Endothelial cell of umbilical vein (primary cell): Measurements from ENCODE around the gene VARS1. TPM values are rescaled to one million over a fixed set of nuclear protein-coding genes. Genes with fewer than 3 reads are reported as not detected.
"Not testable (repeated sequence)": the region's sequence is repeated elsewhere in the genome, so short reads cannot be mapped to it uniquely, and the experiment has no call there.

Source experiments
- BruUV-seq: library from RNA; stranded (reverse); fragments of 400-500 nt; replicated peaks from 2 replicates; lab custom pipeline; 2021; lab: Mats Ljungman, UMichigan
- CTCF ChIA-PET: fragments of 300-600, 350-600 bp; sonication (Branson Sonifier 250); formaldehyde crosslinking; loops from one replicate; lab custom pipeline; 2021; ENCODE audit warnings: antibody characterized with exemption, inconsistent platforms; lab: Charles Lee
- POLR2A ChIA-PET: fragments of 300-600, 350-600 bp; sonication (Branson Sonifier 250); formaldehyde crosslinking; loops from one replicate; lab custom pipeline; 2021; ENCODE audit warnings: antibody characterized with exemption, inconsistent platforms; lab: Charles Lee
- DNase-seq: peaks from one replicate; pipeline ENCODE4 v3.0.0-alpha.2; 2011; ENCODE audit warnings: low read depth, low spot score
- FAIRE-seq: peaks from 2 replicates; lab custom pipeline; 2011; peaks lifted over from hg19 to GRCh38; lab: Jason Lieb, UNC
- H2AFZ ChIP-seq: 2 replicates; pipeline ENCODE4 v1.6.0; 2012; ENCODE audit warnings: low read depth, low read length, control low read depth, inconsistent platforms
- H3K27ac ChIP-seq: 2 replicates; pipeline ENCODE4 v1.5.1; 2011; ENCODE audit warnings: low read depth, mild to moderate bottlenecking, control low read depth, low read length, moderate library complexity; ENCODE audit not compliant: insufficient read depth
- H3K27me3 ChIP-seq, 2 experiments: 2 replicates each; pipeline versions ENCODE4 v1.6.0 to v1.6.1; 2011; ENCODE audit warnings: low read length in 2 of 2, mixed read lengths in 1 of 2; ENCODE audit not compliant: control insufficient read depth in 2 of 2, insufficient read depth in 2 of 2
- H3K36me3 ChIP-seq, 2 experiments: 2 replicates in 1 of 2; 3 replicates in 1 of 2; pipeline ENCODE4 v1.5.1; 2011; ENCODE audit warnings: low read length in 2 of 2, mild to moderate bottlenecking in 1 of 2, moderate library complexity in 1 of 2; ENCODE audit not compliant: control insufficient read depth in 2 of 2, insufficient read depth in 2 of 2; ENCODE audit errors: extremely low read depth in 1 of 2
- H3K4me1 ChIP-seq: 3 replicates; pipeline ENCODE4 v1.5.1; 2011; ENCODE audit warnings: mild to moderate bottlenecking, low read length; ENCODE audit not compliant: control insufficient read depth, insufficient read depth; ENCODE audit errors: extremely low read depth
- H3K4me2 ChIP-seq: 2 replicates; pipeline ENCODE4 v1.6.1; 2011; ENCODE audit warnings: low read length, control low read depth, mixed read lengths; ENCODE audit not compliant: insufficient read depth
- H3K4me3 ChIP-seq, 3 experiments: fragments of 200-600 bp in 1 of 3; sonication (generic), shearing (Covaris generic) in 1 of 3; replicated peaks in 1 of 3; 2 replicates each; pipeline ENCODE4 v1.5.1; 2011 to 2016; ENCODE audit warnings: control low read depth in 3 of 3, low read length in 3 of 3, mild to moderate bottlenecking in 2 of 3, inconsistent platforms in 1 of 3, low read depth in 1 of 3, moderate library complexity in 1 of 3; ENCODE audit not compliant: insufficient read depth in 1 of 3
- H3K79me2 ChIP-seq: 2 replicates; pipeline ENCODE4 v1.6.0; 2012; ENCODE audit warnings: low read length, inconsistent platforms; ENCODE audit not compliant: control insufficient read depth, insufficient read depth
- H3K9ac ChIP-seq: replicated peaks from 2 replicates; pipeline ENCODE3; 2011; ENCODE audit warnings: low read length, control low read depth; ENCODE audit not compliant: insufficient read depth; ENCODE audit errors: extremely low read depth
- H3K9me1 ChIP-seq: replicated peaks from 3 replicates; pipeline ENCODE4 v1.6.0; 2011; ENCODE audit warnings: mild to moderate bottlenecking, low read length; ENCODE audit not compliant: control insufficient read depth, insufficient read depth; ENCODE audit errors: extremely low read depth
- H3K9me3 ChIP-seq: replicated peaks from 2 replicates; pipeline ENCODE4 v1.5.1; 2012; ENCODE audit warnings: low read length, inconsistent platforms; ENCODE audit not compliant: control insufficient read depth, insufficient read depth
- H4K20me1 ChIP-seq: replicated peaks from 2 replicates; pipeline ENCODE3; 2011; ENCODE audit warnings: mild to moderate bottlenecking, low read length; ENCODE audit not compliant: control insufficient read depth, insufficient read depth; ENCODE audit errors: extremely low read depth
- CTCF ChIP-seq, 2 donors: IDR thresholded peaks; 1 replicate in 1 of 2; 2 replicates in 1 of 2; pipeline ENCODE4 v1.5.1; 2011; ENCODE audit warnings: low read length in 2 of 2, mild to moderate bottlenecking in 2 of 2, moderate library complexity in 2 of 2, control low read depth in 1 of 2, inconsistent platforms in 1 of 2, low read depth in 1 of 2; ENCODE audit not compliant: insufficient read depth in 1 of 2; ENCODE audit errors: extremely low read depth in 1 of 2
- EZH2 ChIP-seq: IDR thresholded peaks from 2 replicates; pipeline ENCODE4 v1.6.1; 2012; ENCODE audit warnings: borderline replicate concordance, low read depth, mild to moderate bottlenecking, moderate library complexity, low read length, inconsistent platforms; ENCODE audit not compliant: severe bottlenecking
- FOS ChIP-seq: IDR thresholded peaks from 2 replicates; pipeline ENCODE4 v1.6.1; 2011; ENCODE audit warnings: mild to moderate bottlenecking, low read length, moderate library complexity, borderline replicate concordance; ENCODE audit not compliant: insufficient read depth
- GATA2 ChIP-seq: IDR thresholded peaks from 2 replicates; pipeline ENCODE4 v1.7.0; 2011; ENCODE audit warnings: low read depth, mild to moderate bottlenecking, moderate library complexity, mixed read lengths, low read length; ENCODE audit not compliant: insufficient read length, insufficient read depth
- JUN ChIP-seq: IDR thresholded peaks from 2 replicates; pipeline ENCODE4 v1.6.1; 2011; ENCODE audit warnings: borderline replicate concordance, low read depth; ENCODE audit not compliant: insufficient read length, insufficient read depth
- MAX ChIP-seq: IDR thresholded peaks from 2 replicates; pipeline ENCODE4 v1.6.1; 2011; ENCODE audit not compliant: insufficient read depth, insufficient read length
- MYC ChIP-seq: IDR thresholded peaks from one replicate; pipeline ENCODE4 v1.6.1; 2011; ENCODE audit warnings: mild to moderate bottlenecking, low read depth, low read length
- POLR2A ChIP-seq: IDR thresholded peaks from 2 replicates; pipeline ENCODE4 v1.6.1; 2012; ENCODE audit warnings: low read depth, mild to moderate bottlenecking, control low read depth, low read length
- POLR2AphosphoS5 ChIP-seq: IDR thresholded peaks from 2 replicates; pipeline ENCODE4 v1.6.1; 2012; ENCODE audit warnings: low read depth, mild to moderate bottlenecking, control low read depth, low read length, moderate library complexity; ENCODE audit not compliant: insufficient read depth
- dilution Hi-C: fragments of 300-500 bp; cut with MboI; formaldehyde crosslinking; loops from one replicate; pipeline ENCODE4 v1.15.0; 2019; ENCODE audit warnings: low sequenced_read_pairs; ENCODE audit not compliant: extremely low pct_ligation_motif_present
- intact Hi-C: fragments of 100-400 bp; cut with micrococcal nuclease; formaldehyde crosslinking; loops from one replicate; pipeline ENCODE4 v1.10.0; 2022
- polyA plus RNA-seq, 4 experiments: library from polyadenylated mRNA; depleted of rRNA in 3 of 4; stranded (reverse) in 3 of 4; unstranded in 1 of 4; fragments of >200 nt; gene quantifications; 2 replicates each; pipeline versions ENCODE4 v1.2.1 to v1.2.3, GENCODE V29; 2011 to 2012; ENCODE audit warnings: missing spikeins in 1 of 4
- total RNA-seq: library from RNA; stranded (reverse); gene quantifications from 2 replicates; pipeline ENCODE4 v1.2.3, GENCODE V29; 2021

The VARS1 gene
- total and polyA plus RNA-seq, 2 donors (not counting 3 experiments of a cell fraction or from before 2014, with no cell fraction given) = 37.4 to 121 TPM

DNA sequence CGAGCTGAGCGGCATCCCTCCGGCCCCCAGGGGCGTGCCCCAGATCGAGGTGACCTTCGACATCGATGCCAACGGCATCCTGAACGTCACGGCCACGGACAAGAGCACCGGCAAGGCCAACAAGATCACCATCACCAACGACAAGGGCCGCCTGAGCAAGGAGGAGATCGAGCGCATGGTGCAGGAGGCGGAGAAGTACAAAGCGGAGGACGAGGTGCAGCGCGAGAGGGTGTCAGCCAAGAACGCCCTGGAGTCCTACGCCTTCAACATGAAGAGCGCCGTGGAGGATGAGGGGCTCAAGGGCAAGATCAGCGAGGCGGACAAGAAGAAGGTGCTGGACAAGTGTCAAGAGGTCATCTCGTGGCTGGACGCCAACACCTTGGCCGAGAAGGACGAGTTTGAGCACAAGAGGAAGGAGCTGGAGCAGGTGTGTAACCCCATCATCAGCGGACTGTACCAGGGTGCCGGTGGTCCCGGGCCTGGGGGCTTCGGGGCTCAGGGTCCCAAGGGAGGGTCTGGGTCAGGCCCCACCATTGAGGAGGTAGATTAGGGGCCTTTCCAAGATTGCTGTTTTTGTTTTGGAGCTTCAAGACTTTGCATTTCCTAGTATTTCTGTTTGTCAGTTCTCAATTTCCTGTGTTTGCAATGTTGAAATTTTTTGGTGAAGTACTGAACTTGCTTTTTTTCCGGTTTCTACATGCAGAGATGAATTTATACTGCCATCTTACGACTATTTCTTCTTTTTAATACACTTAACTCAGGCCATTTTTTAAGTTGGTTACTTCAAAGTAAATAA lies 21.8 kb upstream of the VARS1 start:
- CTCF ChIA-PET = interaction anchor here (1.0 kb wide), 2 partner anchors 10 to 183 kb away, joined by 3 read pairs; partner anchors contain the start of gene LSM2
- H3K36me3 ChIP-seq, H4K20me1 ChIP-seq, dilution Hi-C loops, H3K27ac ChIP-seq, H2AFZ ChIP-seq, BruUV-seq, H3K27me3 ChIP-seq, DNase-seq, H3K9me1 ChIP-seq, intact Hi-C loops, H3K9me3 ChIP-seq: not testable (repeated sequence)
- Histone ChIP-seq H3K4me1 (peaks cover 26% of the 10 kb centered on the region), H3K4me3 (peak overlapping the region; percentile 33 to 62 (median 43)), H3K9ac (peak overlapping the region; percentile 19), H3K4me2 (peak overlapping the region; percentile 96), H3K79me2 (peaks cover 16% of the 10 kb centered on the region)
- POLR2A ChIA-PET = interaction anchor here (0.8 kb wide), 1 partner anchor 10 kb away, joined by 3 read pairs; the partner anchor contains the start of gene HSPA1B
- FAIRE-seq = peak; percentile 94

GRCh38 chr6:31815025-31815838 lies 19.7 kb upstream of the VARS1 start, which contains the start of the genes HSPA1A and HSPA1L:
Gene HSPA1A (plus strand): TSS chr6:31815543. CDS start chr6:31815757, 214 bp downstream.
Gene HSPA1L (minus strand): TSS chr6:31815283. CDS start chr6:31811972, 3,311 bp downstream.
- H3K4me1 ChIP-seq = peaks cover 21% of the 10 kb centered on the region
- no peaks in the 10 kb centered on the region for H4K20me1 ChIP-seq
- no peaks in the 10 kb centered on the region for H3K36me3 ChIP-seq
- FAIRE-seq = peak; percentile 100
- TSS peak; percentile 96 for BruUV-seq
- no peaks in the 10 kb centered on the region for H3K9me3 ChIP-seq
- intact Hi-C loops = loop anchor here (2.0 kb wide), 1 partner anchor 20 kb away; the partner anchor contains the start of gene VARS1
- dilution Hi-C loops = no loop called here
- CTCF ChIA-PET = interaction anchor here (0.6 to 3.3 kb wide), 10 partner anchors 9 to 134 kb away, joined by 3 to 18 read pairs (median 4); partner anchors contain the start of genes LSM2, LY6G5C and VARS1
- peak within 1 kb of the TSS; percentile 71 for H3K27ac ChIP-seq
- H3K9me1 ChIP-seq = no peaks in the 10 kb centered on the region
- peak; percentile 97 for DNase-seq
- H2AFZ ChIP-seq = peak within 1 kb of the TSS; percentile 84
- peak within 1 kb of the TSS; percentile 94 for H3K4me2 ChIP-seq
- H3K27me3 ChIP-seq = no peaks in the 10 kb centered on the region
- H3K4me3 ChIP-seq = peak within 1 kb of the TSS; percentile 42 to 84 (median 83)
- TF ChIP-seq POLR2A (peak; percentile 99), CTCF (IDR thresholded peaks at IDR 0.05; ENCODE audit: extremely low read depth in 1 of 2, insufficient read depth in 1 of 2, low read depth in 1 of 2, low read length in 2 of 2) (no peak), EZH2 (no peak), MYC (no peak), GATA2 (no peak), JUN (no peak), FOS (no peak), MAX (no peak), POLR2AphosphoS5 (peak; percentile 96)
- peak within 1 kb of the TSS; percentile 54 for H3K9ac ChIP-seq
- POLR2A ChIA-PET = interaction anchor here (0.6 to 2.3 kb wide), 14 partner anchors 8 to 156 kb away, joined by 3 to 43 read pairs (median 4); partner anchors contain the start of genes HSPA1B, LSM2, MSH5 and NEU1
- H3K79me2 ChIP-seq = peaks cover 16% of the 10 kb centered on the region
